HepG2 (cell line): ENCODE results near the gene TBKBP1. TPM values are rescaled to one million over a fixed set of nuclear protein-coding genes. Genes with fewer than 3 reads are reported as not detected.

Source experiments
- ATF5 ChIP-seq: sonication (generic); formaldehyde crosslinking; IDR thresholded peaks from 2 replicates; pipeline ENCODE4 v1.4.0; 2020; ENCODE audit warnings: mild to moderate bottlenecking, low read depth, missing genetic modification reagents
- DRAP1 ChIP-seq: IDR thresholded peaks from 2 replicates; pipeline ENCODE4 v1.6.1; 2016; ENCODE audit warnings: missing genetic modification reagents, missing compliant biosample characterization
- FOXA1 ChIP-seq, 2 experiments: fragments of 450-650 bp in 1 of 2; sonication (generic) in 1 of 2; formaldehyde crosslinking in 1 of 2; IDR thresholded peaks; 2 replicates each; pipeline versions ENCODE4 v1.4.0 to v1.6.1; 2016 to 2020; ENCODE audit warnings: missing genetic modification reagents in 1 of 2
- MXD3 ChIP-seq: IDR thresholded peaks from 2 replicates; pipeline ENCODE4 v1.6.1; 2016; ENCODE audit warnings: mild to moderate bottlenecking, missing biosample characterization, missing genetic modification reagents
- PLSCR1 ChIP-seq: sonication (generic); formaldehyde crosslinking; IDR thresholded peaks from 2 replicates; pipeline ENCODE4 v1.5.0; 2020; ENCODE audit warnings: missing genetic modification reagents, mild to moderate bottlenecking, borderline replicate concordance
- RXRA ChIP-seq: sonication (generic); formaldehyde crosslinking; IDR thresholded peaks from 2 replicates; pipeline ENCODE4 v1.5.1; 2020; ENCODE audit warnings: missing genetic modification reagents
- ZMYM2 ChIP-seq: sonication (generic); formaldehyde crosslinking; IDR thresholded peaks from 2 replicates; pipeline ENCODE4 v1.8.0; 2022; ENCODE audit warnings: mild to moderate bottlenecking, missing genetic modification reagents
- ZNF224 ChIP-seq: sonication (generic); formaldehyde crosslinking; IDR thresholded peaks from 2 replicates; pipeline ENCODE4 v1.5.0; 2020; ENCODE audit warnings: mild to moderate bottlenecking, missing genetic modification reagents
- ZNF407 ChIP-seq: sonication (generic); formaldehyde crosslinking; IDR thresholded peaks from one replicate; pipeline ENCODE4 v1.5.1; 2020; ENCODE audit warnings: mild to moderate bottlenecking, missing genetic modification reagents; ENCODE audit errors: not compliant biosample characterization
- ZNF772 ChIP-seq: sonication (generic); formaldehyde crosslinking; IDR thresholded peaks from 2 replicates; pipeline ENCODE4 v1.5.0; 2020; ENCODE audit warnings: mild to moderate bottlenecking, missing genetic modification reagents
- polyA plus RNA-seq, 8 experiments: library from polyadenylated mRNA; depleted of rRNA in 3 of 8; stranded (reverse) in 7 of 8; unstranded in 1 of 8; fragments of >200 nt; fragmentation: Illumina TruSeq in 4 of 8; extraction: Trizol in 4 of 8; gene quantifications; 2 replicates each; pipeline versions ENCODE4 v1.2.1 to v1.2.3, GENCODE V29; 2011 to 2016; ENCODE audit warnings: low read depth in 4 of 8, missing spikeins in 1 of 8, mixed read lengths in 1 of 8; ENCODE audit not compliant: insufficient read depth in 1 of 8
- total RNA-seq, 5 experiments: library from RNA; depleted of rRNA; stranded (reverse); fragments of >200 nt; fragmentation: Illumina TruSeq; extraction: Trizol; gene quantifications; 2 replicates each; pipeline ENCODE4 v1.2.3, GENCODE V29; 2016; ENCODE audit warnings: low read depth in 1 of 5
- TF ChIP-seq, protein P1 (sequence below): sonication (generic); formaldehyde crosslinking; IDR thresholded peaks from 2 replicates; pipeline ENCODE4 v1.4.0; 2020; ENCODE audit warnings: mild to moderate bottlenecking, missing genetic modification reagents
- TF ChIP-seq, protein P2 (sequence below): sonication (generic); formaldehyde crosslinking; IDR thresholded peaks from 2 replicates; pipeline ENCODE4 v1.5.0; 2020; ENCODE audit warnings: missing genetic modification reagents

Gene TBKBP1
- total and polyA plus RNA-seq, 2 of the 13 experiments (the other 11 are each of a cell fraction or from before 2014, with no cell fraction given), result 2.6 to 7.0 TPM

- peak; percentile 65 for TF ChIP-seq ZNF407 (CRISPR knock-in tag)
- TF ChIP-seq, protein P1, sequence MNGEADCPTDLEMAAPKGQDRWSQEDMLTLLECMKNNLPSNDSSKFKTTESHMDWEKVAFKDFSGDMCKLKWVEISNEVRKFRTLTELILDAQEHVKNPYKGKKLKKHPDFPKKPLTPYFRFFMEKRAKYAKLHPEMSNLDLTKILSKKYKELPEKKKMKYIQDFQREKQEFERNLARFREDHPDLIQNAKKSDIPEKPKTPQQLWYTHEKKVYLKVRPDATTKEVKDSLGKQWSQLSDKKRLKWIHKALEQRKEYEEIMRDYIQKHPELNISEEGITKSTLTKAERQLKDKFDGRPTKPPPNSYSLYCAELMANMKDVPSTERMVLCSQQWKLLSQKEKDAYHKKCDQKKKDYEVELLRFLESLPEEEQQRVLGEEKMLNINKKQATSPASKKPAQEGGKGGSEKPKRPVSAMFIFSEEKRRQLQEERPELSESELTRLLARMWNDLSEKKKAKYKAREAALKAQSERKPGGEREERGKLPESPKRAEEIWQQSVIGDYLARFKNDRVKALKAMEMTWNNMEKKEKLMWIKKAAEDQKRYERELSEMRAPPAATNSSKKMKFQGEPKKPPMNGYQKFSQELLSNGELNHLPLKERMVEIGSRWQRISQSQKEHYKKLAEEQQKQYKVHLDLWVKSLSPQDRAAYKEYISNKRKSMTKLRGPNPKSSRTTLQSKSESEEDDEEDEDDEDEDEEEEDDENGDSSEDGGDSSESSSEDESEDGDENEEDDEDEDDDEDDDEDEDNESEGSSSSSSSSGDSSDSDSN (CRISPR knock-in tag), result peak; percentile 56
- TF ChIP-seq, protein P2, sequence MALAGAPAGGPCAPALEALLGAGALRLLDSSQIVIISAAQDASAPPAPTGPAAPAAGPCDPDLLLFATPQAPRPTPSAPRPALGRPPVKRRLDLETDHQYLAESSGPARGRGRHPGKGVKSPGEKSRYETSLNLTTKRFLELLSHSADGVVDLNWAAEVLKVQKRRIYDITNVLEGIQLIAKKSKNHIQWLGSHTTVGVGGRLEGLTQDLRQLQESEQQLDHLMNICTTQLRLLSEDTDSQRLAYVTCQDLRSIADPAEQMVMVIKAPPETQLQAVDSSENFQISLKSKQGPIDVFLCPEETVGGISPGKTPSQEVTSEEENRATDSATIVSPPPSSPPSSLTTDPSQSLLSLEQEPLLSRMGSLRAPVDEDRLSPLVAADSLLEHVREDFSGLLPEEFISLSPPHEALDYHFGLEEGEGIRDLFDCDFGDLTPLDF (CRISPR knock-in tag), result 0 out of 2 replicates have a peak, but pooled peaks have one; percentile 25
- TF ChIP-seq ZNF772 (CRISPR knock-in tag), result no peak
- TF ChIP-seq DRAP1, result 0 out of 2 replicates have a peak, but pooled peaks have one; percentile 26
- TF ChIP-seq ATF5 (CRISPR knock-in tag), result no peak
- TF ChIP-seq PLSCR1 (CRISPR knock-in tag), result no peak
- no peak for TF ChIP-seq ZMYM2 (CRISPR knock-in tag)
- 0 out of 2 replicates have a peak, but pooled peaks have one; percentile 57 for TF ChIP-seq MXD3 (CRISPR knock-in tag)
- TF ChIP-seq ZNF224, result no peak
- no peak for TF ChIP-seq FOXA1 (IDR thresholded peaks at IDR 0.05)
- TF ChIP-seq FOXA1 (CRISPR knock-in tag; IDR thresholded peaks at IDR 0.05), result no peak
- peak; percentile 63 for TF ChIP-seq RXRA (CRISPR knock-in tag)
Measured at GRCh38 chr17:47650525-47651522, 43.1 kb upstream of the TBKBP1 start (continued).
